GM21360 (cell line): ENCODE measurements around the gene DGLUCY.
"Not testable (repeated sequence)": the region's sequence is repeated elsewhere in the genome, so short reads cannot be mapped to it uniquely, and the experiment has no call there.

Source experiments
- ATAC-seq: cut with Tn5 transposase; IDR thresholded peaks from one replicate; pipeline ENCODE4 v1.9.1; 2021; ENCODE audit warnings: mild to moderate bottlenecking, moderate library complexity; ENCODE audit not compliant: unreplicated experiment

Gene DGLUCY

GRCh38 chr14:91164676-91165075, 50.8 kb downstream of the DGLUCY start:
- no peak for ATAC-seq

GRCh38 chr14:91167380-91167770, 53.5 kb downstream of the DGLUCY start:
- ATAC-seq, result no peak

- ATAC-seq, result no peak
Observed at GRCh38 chr14:91169951-91170350, 56.1 kb downstream of the DGLUCY start.

- ATAC-seq, result no peak
Observed at GRCh38 chr14:91170504-91171121, 56.7 kb downstream of the DGLUCY start.

- ATAC-seq, result no peak
Observed at GRCh38 chr14:91171291-91171690, 57.4 kb downstream of the DGLUCY start.

- ATAC-seq, result no peak
Observed at GRCh38 chr14:91173221-91173670, 59.4 kb downstream of the DGLUCY start.

GRCh38 chr14:91173904-91174303, 60.0 kb downstream of the DGLUCY start:
- ATAC-seq, result no peak

- no peak for ATAC-seq
Observed at GRCh38 chr14:91175291-91176201, 61.7 kb downstream of the DGLUCY start.

- no peak for ATAC-seq
Observed at GRCh38 chr14:91177073-91178034, 63.5 kb downstream of the DGLUCY start.

GRCh38 chr14:91180611-91181010, 66.7 kb downstream of the DGLUCY start:
- no peak for ATAC-seq

- not testable (repeated sequence) for ATAC-seq
Observed at GRCh38 chr14:91182753-91183152, 68.9 kb downstream of the DGLUCY start.

- no peak for ATAC-seq
Observed at GRCh38 chr14:91184559-91184958, 70.7 kb downstream of the DGLUCY start.

GRCh38 chr14:91185721-91186120, 71.8 kb downstream of the DGLUCY start:
- no peak for ATAC-seq

GRCh38 chr14:91186515-91187066, 72.7 kb downstream of the DGLUCY start:
- ATAC-seq, result no peak

GRCh38 chr14:91187271-91187670, 73.4 kb downstream of the DGLUCY start:
- ATAC-seq, result no peak

- no peak for ATAC-seq
Observed at GRCh38 chr14:91190853-91191252, 77.0 kb downstream of the DGLUCY start.

GRCh38 chr14:91193069-91193468, 79.2 kb downstream of the DGLUCY start:
- no peak for ATAC-seq

GRCh38 chr14:91195881-91196280, 82.0 kb downstream of the DGLUCY start:
- ATAC-seq, result no peak

GRCh38 chr14:91197631-91198030, 83.8 kb downstream of the DGLUCY start:
- ATAC-seq, result no peak

- ATAC-seq, result not testable (repeated sequence)
Observed at GRCh38 chr14:91200802-91201201, 86.9 kb downstream of the DGLUCY start.
